ENCODE measurements around the gene RB1. TPM values are rescaled to one million over a fixed set of nuclear protein-coding genes. Genes with fewer than 3 reads are reported as not detected.
"Not testable (repeated sequence)": the region's sequence is repeated elsewhere in the genome, so short reads cannot be mapped to it uniquely, and the experiment has no call there.

The RB1 gene
- total and polyA plus RNA-seq, 12 donors, result 10.4 to 78.0 (median 45.7) TPM

DNA sequence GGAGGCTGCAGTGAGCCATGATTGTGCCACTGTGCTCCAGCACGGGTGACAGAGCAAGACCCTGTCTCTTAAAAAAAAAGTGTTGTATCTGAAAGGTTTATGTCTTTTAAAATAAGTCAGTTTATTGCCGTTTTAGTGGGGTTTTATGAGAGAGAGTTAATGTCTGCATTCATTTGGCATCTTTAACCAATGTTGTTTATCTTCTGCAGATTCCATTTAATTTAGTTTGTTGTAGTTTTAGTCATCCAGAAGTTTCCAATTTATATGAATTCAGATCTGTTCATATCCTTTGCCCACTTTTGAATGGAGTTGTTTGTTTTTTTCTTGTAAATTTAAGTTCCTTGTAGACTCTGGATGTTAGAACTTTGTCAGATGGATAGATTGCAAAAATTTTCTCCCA is 146.1 kb downstream of the RB1 start:
- Histone ChIP-seq H3K27me3 (no peaks in the 10 kb centered on the region), H3K4me1 (replicated peaks in 1 of 2) (peaks cover 0 to 20% of the 10 kb centered on the region in 2 donors), H3K27ac (no peak overlapping the region), H3K4me3 (no peak overlapping the region), H3K9me3 (replicated peaks in 1 of 3) (peaks cover 0 to 4% (median 0%) of the 10 kb centered on the region in 3 donors), H3K36me3 (replicated peaks in 1 of 2) (no peaks in the 10 kb centered on the region)
- DNase-seq, result no peak
- WGBS, 4 donors, result 88 to 98% (median 96%) methylated on average over 2 of the region's 2 CpGs
- TF ChIP-seq, protein P1, sequence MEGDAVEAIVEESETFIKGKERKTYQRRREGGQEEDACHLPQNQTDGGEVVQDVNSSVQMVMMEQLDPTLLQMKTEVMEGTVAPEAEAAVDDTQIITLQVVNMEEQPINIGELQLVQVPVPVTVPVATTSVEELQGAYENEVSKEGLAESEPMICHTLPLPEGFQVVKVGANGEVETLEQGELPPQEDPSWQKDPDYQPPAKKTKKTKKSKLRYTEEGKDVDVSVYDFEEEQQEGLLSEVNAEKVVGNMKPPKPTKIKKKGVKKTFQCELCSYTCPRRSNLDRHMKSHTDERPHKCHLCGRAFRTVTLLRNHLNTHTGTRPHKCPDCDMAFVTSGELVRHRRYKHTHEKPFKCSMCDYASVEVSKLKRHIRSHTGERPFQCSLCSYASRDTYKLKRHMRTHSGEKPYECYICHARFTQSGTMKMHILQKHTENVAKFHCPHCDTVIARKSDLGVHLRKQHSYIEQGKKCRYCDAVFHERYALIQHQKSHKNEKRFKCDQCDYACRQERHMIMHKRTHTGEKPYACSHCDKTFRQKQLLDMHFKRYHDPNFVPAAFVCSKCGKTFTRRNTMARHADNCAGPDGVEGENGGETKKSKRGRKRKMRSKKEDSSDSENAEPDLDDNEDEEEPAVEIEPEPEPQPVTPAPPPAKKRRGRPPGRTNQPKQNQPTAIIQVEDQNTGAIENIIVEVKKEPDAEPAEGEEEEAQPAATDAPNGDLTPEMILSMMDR (IDR thresholded peaks at IDR 0.05), result no peak
- no peak for TF ChIP-seq POLR2A (IDR thresholded peaks at IDR 0.05)
- intact Hi-C loops (cut with DNase I), result no loop called here

DNA sequence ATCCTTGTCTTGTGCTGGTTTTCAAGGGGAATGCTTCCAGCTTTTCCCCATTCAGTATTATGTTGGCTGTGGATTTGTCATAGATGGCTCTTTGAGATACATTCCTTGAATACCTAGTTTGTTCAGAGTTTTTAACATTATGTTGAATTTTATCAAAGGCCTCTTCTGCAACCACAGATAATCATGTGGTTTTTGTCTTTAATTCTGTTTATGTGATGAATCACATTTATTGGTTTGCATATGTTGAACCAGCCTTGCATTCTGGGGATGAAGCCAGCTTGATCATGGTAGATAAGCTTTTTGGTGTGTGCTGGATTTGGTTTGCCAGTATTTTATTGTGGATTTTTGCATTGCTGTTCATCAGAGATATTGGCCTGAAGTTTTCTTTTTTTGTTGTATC is 147.6 kb downstream of the RB1 start:
- intact Hi-C loops (cut with DNase I), result not testable (repeated sequence)
- peaks cover 0 to 18% of the 10 kb centered on the region in 2 donors for H3K4me1 ChIP-seq (replicated peaks in 1 of 2)

DNA sequence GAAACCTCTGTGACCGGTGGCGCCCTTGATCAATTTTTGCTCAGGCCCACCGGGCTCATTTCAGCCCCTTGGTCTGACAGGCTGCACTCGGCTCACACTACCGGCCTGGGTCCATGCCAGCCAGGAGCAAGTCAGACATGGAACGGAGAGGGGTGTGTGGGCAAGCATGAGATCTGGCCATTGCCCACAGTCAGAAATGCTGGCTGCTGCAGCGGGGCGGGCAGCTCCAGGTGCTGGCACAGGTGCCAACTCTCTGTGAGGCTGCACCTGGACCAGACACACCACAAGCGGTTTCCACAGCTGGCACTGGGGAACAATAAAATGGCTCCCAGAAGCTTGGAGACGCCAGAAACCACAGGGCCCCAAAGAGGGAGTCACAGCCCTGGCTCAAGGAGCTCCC is 153.0 kb downstream of the RB1 start:
- no peak for DNase-seq

More for the DNA sequence above, 147.6 kb downstream of the RB1 start:
- not testable (repeated sequence) for H3K27me3 ChIP-seq; H3K4me3 ChIP-seq; DNase-seq; H3K27ac ChIP-seq; H3K9me3 ChIP-seq (replicated peaks in 1 of 3); H3K36me3 ChIP-seq (replicated peaks in 1 of 2)

DNA sequence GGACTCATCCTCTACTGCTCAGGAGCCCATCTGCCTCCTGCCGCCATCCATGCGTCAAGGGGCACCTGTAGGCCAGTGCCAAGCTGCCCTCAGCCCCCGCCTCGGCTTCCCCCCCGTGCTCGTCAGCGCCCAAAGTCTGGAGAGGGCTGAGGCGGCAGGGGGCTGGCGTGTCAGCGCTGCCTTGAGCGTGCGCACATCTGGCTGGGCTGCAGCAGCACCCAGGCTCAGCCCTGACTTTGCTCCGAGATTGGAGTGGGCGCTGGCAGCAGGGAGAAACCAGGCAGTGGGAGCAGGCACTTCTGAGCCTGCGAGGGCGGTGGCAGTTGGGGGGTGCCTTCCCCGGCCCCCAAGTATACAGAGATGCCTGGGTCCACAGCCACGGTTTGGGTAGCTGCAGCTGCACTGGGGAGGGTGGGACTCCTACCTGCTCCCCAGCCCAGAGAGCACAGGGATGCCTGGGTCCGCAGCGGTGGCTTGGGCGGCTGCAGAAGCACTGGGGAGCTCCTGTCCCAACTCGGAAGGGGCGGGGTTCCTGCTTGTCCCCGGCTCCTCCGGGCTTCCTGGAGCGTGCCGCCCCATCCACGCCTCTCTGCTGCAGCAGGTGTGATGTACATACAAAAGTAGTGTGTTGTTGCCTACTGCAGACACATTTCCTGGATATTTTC is 154.2 kb downstream of the RB1 start:
- H3K36me3 ChIP-seq (replicated peaks in 1 of 2), result peaks cover 0 to 19% of the 10 kb centered on the region in 2 donors
- intact Hi-C loops (cut with DNase I), result no loop called here

More for the DNA sequence above, 153.0 kb downstream of the RB1 start:
- WGBS, 4 donors, result 91 to 98% (median 96%) methylated on average over 6 to 10 of the region's 10 CpGs
- no peaks in the 10 kb centered on the region for H3K9me3 ChIP-seq (replicated peaks in 1 of 3)
- peaks cover 0 to 19% of the 10 kb centered on the region in 2 donors for H3K36me3 ChIP-seq (replicated peaks in 1 of 2)
- no peak overlapping the region for H3K4me3 ChIP-seq
- H3K27ac ChIP-seq, result no peak overlapping the region
- TF ChIP-seq, protein P1 (IDR thresholded peaks at IDR 0.05), result no peak
- no peak for TF ChIP-seq POLR2A (IDR thresholded peaks at IDR 0.05)
- intact Hi-C loops (cut with DNase I), result no loop called here
- no peaks in the 10 kb centered on the region for H3K27me3 ChIP-seq
- H3K4me1 ChIP-seq (replicated peaks in 1 of 2), result no peaks in the 10 kb centered on the region

More for the DNA sequence above, 154.2 kb downstream of the RB1 start:
- DNase-seq, result no peak
- H3K4me1 ChIP-seq (replicated peaks in 1 of 2), result no peaks in the 10 kb centered on the region
- TF ChIP-seq POLR2A (IDR thresholded peaks at IDR 0.05), result no peak
- TF ChIP-seq, protein P1 (IDR thresholded peaks at IDR 0.05), result no peak
- no peak overlapping the region for H3K27ac ChIP-seq
- 94 to 98% (median 96%) methylated on average over 8 to 28 of the region's 28 CpGs for WGBS, 4 donors
- H3K4me3 ChIP-seq, result no peak overlapping the region
- H3K27me3 ChIP-seq, result no peaks in the 10 kb centered on the region
- H3K9me3 ChIP-seq (replicated peaks in 1 of 3), result no peaks in the 10 kb centered on the region
